HFFc6 (cell line): ENCODE measurements around the gene SEPSECS. TPM values are rescaled to one million over a fixed set of nuclear protein-coding genes. Genes with fewer than 3 reads are reported as not detected.
"Not testable (repeated sequence)": the region's sequence is repeated elsewhere in the genome, so short reads cannot be mapped to it uniquely, and the experiment has no call there.

Experiments
- DNase-seq: peaks from one replicate; pipeline ENCODE4 v3.0.0-alpha.2; 2018
- H3K27ac Mint-ChIP-seq: 2 replicates; pipeline ENCODE4 v1.8.0; 2020; ENCODE audit warnings: mild to moderate bottlenecking, mixed read lengths
- H3K27me3 Mint-ChIP-seq: 2 replicates; pipeline ENCODE4 v1.8.0; 2021; ENCODE audit warnings: mild to moderate bottlenecking, moderate library complexity, mixed read lengths; ENCODE audit not compliant: insufficient read depth
- H3K36me3 Mint-ChIP-seq: 2 replicates; pipeline ENCODE4 v1.8.0; 2021; ENCODE audit warnings: low read depth, mixed read lengths
- H3K4me1 Mint-ChIP-seq: 2 replicates; pipeline ENCODE4 v1.8.0; 2020; ENCODE audit warnings: low read depth, mixed read lengths
- H3K4me3 Mint-ChIP-seq: 2 replicates; pipeline ENCODE4 v1.8.0; 2020; ENCODE audit warnings: mild to moderate bottlenecking, moderate library complexity, mixed read lengths
- H3K9me3 Mint-ChIP-seq: 2 replicates; pipeline ENCODE4 v1.8.0; 2020; ENCODE audit warnings: mild to moderate bottlenecking, mixed read lengths
- CTCF ChIP-seq: fragments of 200-600 bp; sonication (generic); IDR thresholded peaks from 2 replicates; pipeline ENCODE4 v1.5.0; 2021; ENCODE audit warnings: antibody characterized with exemption, mild to moderate bottlenecking
- total RNA-seq, 6 experiments: library from RNA; stranded (reverse); fragmentation: NEBNext Ultra II Directional; extraction: Animal tissue kit (Norgen Biotek cat#: 25700); gene quantifications; 2 replicates in 1 of 6; 3 replicates in 5 of 6; pipeline ENCODE4 v1.2.3, GENCODE V29; 2021

The SEPSECS gene
- total RNA-seq, 6 experiments from 2014 or later: 4.5 to 6.2 (median 5.4) TPM

GRCh38 chr4:25089051-25089763 lies 71.0 kb downstream of the SEPSECS start:
- H3K27me3 Mint-ChIP-seq: peaks cover 38% of the 10 kb centered on the region
- H3K36me3 Mint-ChIP-seq: peaks cover 9% of the 10 kb centered on the region; the same call in 1 of the 2 replicates
- H3K4me1 Mint-ChIP-seq: peaks cover 25% of the 10 kb centered on the region
- H3K27ac Mint-ChIP-seq: no peak overlapping the region
- no peak for TF ChIP-seq CTCF
- DNase-seq: no peak
- peaks cover 13% of the 10 kb centered on the region for H3K9me3 Mint-ChIP-seq
- H3K4me3 Mint-ChIP-seq: peak overlapping the region; percentile 72

GRCh38 chr4:25088093-25088952 lies 71.9 kb downstream of the SEPSECS start:
- H3K4me3 Mint-ChIP-seq: peak overlapping the region; percentile 72
- DNase-seq: peak; percentile 2
- H3K27ac Mint-ChIP-seq: no peak overlapping the region
- no peak for TF ChIP-seq CTCF
- H3K36me3 Mint-ChIP-seq: peaks cover 5% of the 10 kb centered on the region; the same call in 1 of the 2 replicates
- H3K9me3 Mint-ChIP-seq: peaks cover 4% of the 10 kb centered on the region
- H3K4me1 Mint-ChIP-seq: peaks cover 25% of the 10 kb centered on the region
- H3K27me3 Mint-ChIP-seq: peaks cover 41% of the 10 kb centered on the region

GRCh38 chr4:25085671-25086070 lies 74.6 kb downstream of the SEPSECS start:
- Mint-ChIP-seq H3K4me1 (peaks cover 23% of the 10 kb centered on the region), H3K27me3 (peaks cover 29% of the 10 kb centered on the region), H3K4me3 (no peak overlapping the region), H3K36me3 (no peaks in the 10 kb centered on the region), H3K27ac (no peak overlapping the region), H3K9me3 (no peaks in the 10 kb centered on the region)
- no peak for TF ChIP-seq CTCF
- DNase-seq: no peak

GRCh38 chr4:25083441-25083840 lies 76.8 kb downstream of the SEPSECS start:
- H3K27me3 Mint-ChIP-seq: peaks cover 28% of the 10 kb centered on the region
- H3K27ac Mint-ChIP-seq, H3K9me3 Mint-ChIP-seq, H3K36me3 Mint-ChIP-seq, H3K4me1 Mint-ChIP-seq, DNase-seq, H3K4me3 Mint-ChIP-seq: not testable (repeated sequence)

GRCh38 chr4:25081866-25082471 lies 78.3 kb downstream of the SEPSECS start:
- Mint-ChIP-seq H3K4me3 (no peak overlapping the region), H3K36me3 (no peaks in the 10 kb centered on the region), H3K27me3 (peaks cover 34% of the 10 kb centered on the region), H3K27ac (no peak overlapping the region), H3K9me3 (no peaks in the 10 kb centered on the region), H3K4me1 (no peaks in the 10 kb centered on the region)
- no peak for DNase-seq
- no peak for TF ChIP-seq CTCF
